Urinary bladder (tissue), 4 donors: ENCODE data around the gene WDR5B. TPM values are rescaled to one million over a fixed set of nuclear protein-coding genes. Genes with fewer than 3 reads are reported as not detected.

Experiments used
- DNase-seq: peaks from one replicate; pipeline ENCODE4 v3.0.0-alpha.2; 2015; ENCODE audit errors: extremely low spot score
- H3K27ac ChIP-seq: one replicate; pipeline ENCODE4 v1.5.1; 2013; ENCODE audit warnings: low read depth, mild to moderate bottlenecking, moderate library complexity
- H3K36me3 ChIP-seq: one replicate; pipeline ENCODE4 v1.6.1; 2013; ENCODE audit warnings: mild to moderate bottlenecking, moderate library complexity; ENCODE audit not compliant: insufficient read depth
- H3K4me1 ChIP-seq: one replicate; pipeline ENCODE4 v1.6.1; 2013; ENCODE audit warnings: mild to moderate bottlenecking, moderate library complexity; ENCODE audit not compliant: insufficient read depth
- H3K4me3 ChIP-seq: one replicate; pipeline ENCODE4 v1.5.1; 2013; ENCODE audit warnings: low read depth, low read length
- WGBS: extraction: QIAGEN DNeasy Blood & Tissue Kit; methylation state at CpG from one replicate; pipeline ENCODE4 v1.1.7; 2013; 5-methylcytosine and 5-hydroxymethylcytosine counted together
- polyA plus RNA-seq: library from polyadenylated mRNA; stranded (reverse); fragments of 200-250 nt; gene quantifications from one replicate; pipeline ENCODE4 v1.2.3, GENCODE V29; 2013
- total RNA-seq: library from RNA; depleted of rRNA; stranded (reverse); fragments of >200 nt; gene quantifications from one replicate; pipeline ENCODE4 v1.2.3, GENCODE V29; 2014
- donor health status: healthy with polysubstance abuse.
- donor health status: healthy.

Gene WDR5B
- total and polyA plus RNA-seq, 2 donors = 2.9 to 8.1 TPM

DNA sequence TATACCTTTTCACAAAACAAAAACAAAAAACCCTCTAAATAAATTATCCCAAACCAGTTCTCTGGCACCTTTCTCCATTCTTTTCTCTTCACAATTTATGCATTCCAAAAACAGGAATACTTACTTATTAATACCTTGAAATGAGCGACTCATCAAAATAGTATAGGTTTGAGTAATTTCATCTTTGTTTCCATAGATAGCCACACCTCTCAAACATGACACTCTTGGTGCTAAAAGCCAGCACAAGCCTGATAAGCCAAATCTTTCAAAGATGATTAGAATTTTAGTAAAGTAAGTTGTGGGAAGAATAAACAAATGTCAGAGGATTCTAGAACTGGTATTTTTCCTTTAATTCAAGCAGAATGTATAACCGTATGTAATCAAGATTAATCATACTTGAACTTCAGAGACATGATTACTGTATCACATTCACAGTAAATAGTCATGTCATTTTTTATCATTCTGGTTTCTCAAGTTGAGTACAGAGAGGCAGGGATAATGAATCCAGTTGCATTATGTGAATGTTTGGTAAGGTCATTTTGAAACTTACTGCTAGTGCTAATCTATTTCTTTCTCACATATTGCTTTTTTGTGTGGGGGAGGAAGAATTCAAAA is 12.1 kb upstream of the WDR5B start:
- Histone ChIP-seq H3K36me3 (no peaks in the 10 kb centered on the region), H3K4me1 (no peaks in the 10 kb centered on the region), H3K27ac (no peak overlapping the region), H3K4me3 (no peak overlapping the region)
- no peak for DNase-seq
- 85% methylated on average over 2 of the region's 2 CpGs for WGBS

DNA sequence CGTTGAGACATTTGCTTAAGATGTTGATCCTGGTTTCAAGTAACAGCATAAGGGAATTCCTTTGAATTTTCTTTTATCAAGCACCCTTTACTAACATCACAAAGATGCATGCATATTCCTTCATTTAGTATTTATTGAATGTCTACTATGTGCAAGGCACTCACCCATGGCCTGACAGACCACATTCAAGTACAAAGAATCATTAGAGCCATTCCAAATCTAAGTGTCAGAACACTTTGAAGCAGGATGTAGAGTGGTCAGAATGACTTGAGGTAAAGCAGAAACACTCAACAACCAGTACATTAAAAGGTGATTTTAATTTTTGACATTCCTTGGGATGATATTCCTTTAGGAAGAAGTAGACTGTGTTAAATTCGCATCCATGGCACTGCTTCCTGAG is 6.0 kb upstream of the WDR5B start:
- Histone ChIP-seq H3K4me1 (peaks cover 2% of the 10 kb centered on the region), H3K36me3 (no peaks in the 10 kb centered on the region), H3K27ac (no peak overlapping the region), H3K4me3 (no peak overlapping the region)
- WGBS = 86% methylated on average over 2 of the region's 2 CpGs
- no peak for DNase-seq

DNA sequence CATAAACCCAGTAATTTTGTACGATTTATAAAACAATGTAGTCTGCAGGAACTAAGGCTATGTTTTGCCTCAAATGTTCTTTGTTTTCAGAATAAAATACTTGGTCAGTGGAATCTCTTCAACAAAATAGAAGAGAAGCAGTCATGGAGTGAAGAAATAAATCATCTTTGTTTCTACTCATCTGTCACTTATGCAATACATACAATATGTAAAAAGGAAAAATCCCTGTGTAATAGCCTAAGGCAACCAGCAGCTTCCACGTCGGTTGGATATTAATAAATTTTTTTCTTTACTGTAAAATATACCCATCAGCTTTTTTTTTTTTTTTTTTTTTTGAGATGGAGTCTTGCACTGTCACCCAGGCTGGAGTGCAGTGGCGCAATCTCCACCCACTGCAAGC is 5.2 kb upstream of the WDR5B start:
- DNase-seq = no peak
- Histone ChIP-seq H3K27ac (no peak overlapping the region), H3K4me1 (peaks cover 2% of the 10 kb centered on the region), H3K36me3 (no peaks in the 10 kb centered on the region), H3K4me3 (no peak overlapping the region)
- 91% methylated on average over 4 of the region's 4 CpGs for WGBS

DNA sequence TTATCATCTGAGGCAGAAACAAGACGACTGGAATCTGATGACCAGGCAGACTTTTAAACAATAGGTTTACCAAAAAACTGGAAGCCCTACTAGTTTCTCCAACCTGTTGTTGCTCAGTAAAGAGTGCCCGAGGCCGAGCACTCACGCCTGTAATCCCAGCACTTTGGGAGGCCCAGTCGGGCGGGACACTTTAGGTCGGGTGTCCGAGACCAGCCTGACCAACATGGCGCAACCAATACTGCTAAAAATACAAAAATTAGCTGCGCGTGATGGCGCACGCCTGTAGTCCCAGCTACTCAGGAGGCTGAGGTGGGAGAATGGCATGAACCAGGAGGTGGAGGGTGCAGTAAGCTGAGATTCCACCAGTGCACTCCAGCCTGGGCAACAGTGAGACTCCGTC is 1.1 kb upstream of the WDR5B start:
- 52% methylated on average over 14 of the region's 14 CpGs for WGBS
- Histone ChIP-seq H3K4me1 (peaks cover 2% of the 10 kb centered on the region), H3K4me3 (peak overlapping the region; percentile 58), H3K36me3 (no peaks in the 10 kb centered on the region), H3K27ac (no peak overlapping the region)
- no peak for DNase-seq

DNA sequence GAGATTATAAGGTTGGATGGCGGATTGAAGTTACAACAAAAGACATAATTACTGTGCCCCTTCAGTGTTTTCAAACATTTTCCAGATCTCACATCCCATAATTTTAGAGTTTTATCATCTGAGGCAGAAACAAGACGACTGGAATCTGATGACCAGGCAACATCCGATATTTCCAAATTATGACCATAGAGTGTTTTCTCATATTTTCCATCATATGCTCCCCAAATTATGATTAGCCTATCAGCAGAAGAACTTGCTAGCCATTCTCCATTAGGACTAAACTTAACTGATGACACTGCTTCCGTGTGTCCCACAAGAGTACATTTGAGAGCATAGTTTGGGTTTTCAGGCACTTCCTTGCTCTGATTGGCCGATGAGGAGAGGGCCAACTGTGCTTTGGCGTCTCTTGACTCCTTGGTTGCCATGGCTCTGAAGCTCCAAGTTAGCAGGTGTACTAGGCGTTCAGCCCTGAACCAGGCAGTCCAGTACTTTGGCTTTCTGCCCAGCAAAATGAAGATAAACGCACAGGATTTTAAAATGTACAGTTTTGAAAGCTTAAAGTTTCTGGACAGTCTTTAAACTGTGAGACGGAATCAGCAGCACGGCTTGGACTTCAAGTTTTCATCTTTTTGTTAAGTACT is 638 bp downstream of the WDR5B start:
- Histone ChIP-seq H3K4me3 (peak overlapping the region; percentile 64), H3K36me3 (no peaks in the 10 kb centered on the region), H3K27ac (peak overlapping the region; percentile 63), H3K4me1 (peaks cover 2% of the 10 kb centered on the region)
- 20% methylated on average over 10 of the region's 10 CpGs for WGBS
- peak; percentile 17 for DNase-seq

DNA sequence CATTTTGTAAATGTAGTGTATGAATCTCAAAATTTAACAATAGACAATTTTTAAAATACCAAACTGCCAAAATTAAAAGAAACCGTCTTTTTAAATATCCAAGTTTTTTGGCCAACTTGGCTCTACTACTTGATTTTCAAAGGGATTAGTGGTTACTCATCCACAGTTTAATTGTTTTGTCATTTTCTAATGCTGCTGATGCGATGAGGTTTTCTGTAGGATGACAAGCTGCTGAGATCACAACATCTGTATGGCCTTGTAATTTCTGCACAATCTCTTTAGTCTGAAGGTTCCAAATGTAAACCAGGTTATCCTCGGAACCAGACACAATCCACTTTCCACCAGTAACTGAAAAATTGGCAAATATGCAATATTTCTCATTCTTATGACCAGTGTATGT is 1.5 kb downstream of the WDR5B start:
- no peak for DNase-seq
- no peak overlapping the region for H3K27ac ChIP-seq
- 75% methylated on average over 3 of the region's 3 CpGs for WGBS
- peaks cover 2% of the 10 kb centered on the region for H3K4me1 ChIP-seq
- H3K36me3 ChIP-seq = peaks cover 3% of the 10 kb centered on the region
- H3K4me3 ChIP-seq = no peak overlapping the region

DNA sequence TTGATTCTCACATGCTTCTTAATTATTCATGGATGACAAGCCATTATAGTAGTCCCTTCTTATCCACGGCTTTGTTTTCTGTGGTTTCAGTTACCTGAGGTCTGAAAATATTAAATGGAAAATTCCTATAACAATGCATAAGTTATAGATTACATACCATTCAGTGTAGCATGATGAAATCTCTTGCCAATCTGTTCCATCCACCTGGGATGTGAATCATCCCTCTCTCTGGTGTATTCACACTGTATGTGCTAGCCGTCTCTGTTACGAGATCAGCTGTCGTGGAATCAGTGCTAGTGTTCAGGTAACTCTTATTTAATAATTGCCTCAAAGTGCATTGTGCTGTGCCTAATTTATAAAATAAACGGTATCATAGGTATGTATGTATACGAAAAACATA is 5.2 kb downstream of the WDR5B start:
- no peak overlapping the region for H3K4me3 ChIP-seq
- no peaks in the 10 kb centered on the region for H3K4me1 ChIP-seq
- H3K36me3 ChIP-seq = peaks cover 5% of the 10 kb centered on the region
- 91% methylated on average over 6 of the region's 6 CpGs for WGBS
- no peak for DNase-seq
- H3K27ac ChIP-seq = no peak overlapping the region

DNA sequence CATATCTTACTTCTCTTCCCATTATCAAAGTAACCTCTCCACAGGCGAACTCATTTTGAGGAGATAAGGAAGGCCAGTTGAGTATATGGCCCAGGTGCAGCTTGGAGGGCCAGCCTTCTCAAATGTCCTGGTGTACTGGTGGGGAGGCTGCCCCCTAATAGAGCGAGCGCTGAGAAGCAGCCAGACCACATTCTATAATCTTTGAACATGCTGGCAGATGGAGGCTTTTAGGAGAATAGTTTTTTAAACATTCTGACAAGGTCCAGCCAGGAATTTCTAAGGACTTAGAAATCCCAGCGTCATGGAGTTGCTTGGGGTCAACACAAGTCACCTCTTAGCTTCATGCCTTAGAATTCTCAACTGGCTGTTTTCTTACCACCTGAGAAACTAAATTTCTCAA is 5.8 kb downstream of the WDR5B start:
- WGBS = 80% methylated on average over 4 of the region's 4 CpGs
- no peak for DNase-seq
- Histone ChIP-seq H3K36me3 (peaks cover 5% of the 10 kb centered on the region), H3K27ac (no peak overlapping the region), H3K4me3 (no peak overlapping the region), H3K4me1 (no peaks in the 10 kb centered on the region)

DNA sequence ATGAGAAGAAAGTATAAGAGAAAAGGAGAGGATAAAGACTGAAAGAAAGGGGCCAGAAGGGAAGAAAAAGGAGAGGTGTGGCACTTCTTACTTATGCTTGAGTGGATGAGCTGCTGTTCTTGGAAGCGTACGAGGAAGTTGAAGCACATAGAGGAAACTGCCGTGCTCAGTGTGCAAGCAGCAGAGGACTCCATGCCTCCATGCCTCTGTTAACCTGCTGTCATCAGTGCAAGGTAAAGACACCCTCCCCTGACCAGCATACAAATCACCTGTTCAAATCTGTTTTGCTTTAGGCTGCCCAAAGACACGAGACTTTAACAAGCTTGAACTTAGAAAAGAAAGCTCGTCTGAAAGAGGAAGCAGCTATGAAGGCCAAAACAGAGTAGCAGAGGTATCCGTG is 6.4 kb downstream of the WDR5B start:
- peaks cover 5% of the 10 kb centered on the region for H3K36me3 ChIP-seq
- no peak overlapping the region for H3K27ac ChIP-seq
- H3K4me1 ChIP-seq = no peaks in the 10 kb centered on the region
- DNase-seq = no peak
- H3K4me3 ChIP-seq = no peak overlapping the region
- WGBS = 80% methylated on average over 6 of the region's 6 CpGs

DNA sequence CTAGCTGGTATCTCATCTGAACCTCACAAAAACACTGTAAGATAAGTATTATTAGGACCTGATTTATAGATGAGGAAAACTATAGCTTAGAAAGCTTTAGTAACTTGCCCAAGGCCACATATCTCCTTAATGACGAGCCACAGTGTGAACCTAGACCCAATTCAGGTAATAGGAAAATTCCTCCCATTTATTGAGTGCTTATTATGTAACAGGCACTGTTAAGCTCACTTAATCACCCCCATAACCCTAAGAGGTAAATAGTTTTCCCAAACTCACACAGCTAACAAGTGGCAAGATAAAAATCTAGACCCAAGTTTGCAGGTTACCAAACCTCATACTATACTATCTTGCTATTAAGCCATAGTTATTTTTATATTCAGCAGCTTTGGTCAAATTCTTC is 7.9 kb downstream of the WDR5B start:
- Histone ChIP-seq H3K4me1 (no peaks in the 10 kb centered on the region), H3K4me3 (no peak overlapping the region), H3K27ac (no peak overlapping the region), H3K36me3 (peaks cover 8% of the 10 kb centered on the region)
- DNase-seq = no peak
- 93% methylated on average over 1 of the region's 1 CpG for whole genome bisulfite sequencing

DNA sequence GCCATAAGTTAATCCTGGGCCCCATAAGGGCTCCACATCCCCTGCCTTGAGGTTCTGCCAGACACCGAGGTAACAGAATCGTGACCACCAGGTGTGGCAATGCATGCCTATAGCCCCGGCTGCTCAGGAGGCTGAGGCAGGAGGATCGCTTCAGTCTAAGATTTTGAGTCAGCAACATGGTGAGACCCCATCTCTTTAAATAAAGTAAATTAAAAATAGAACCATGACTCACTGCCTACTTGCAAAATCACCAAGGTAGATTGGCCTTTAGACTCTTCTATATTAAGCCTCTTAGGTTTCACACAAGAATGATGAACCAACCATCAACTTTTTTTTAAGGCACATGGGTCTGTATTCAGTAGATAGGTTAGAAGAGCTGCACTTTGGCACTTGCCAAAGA is 9.7 kb downstream of the WDR5B start:
- DNase-seq = no peak

DNA sequence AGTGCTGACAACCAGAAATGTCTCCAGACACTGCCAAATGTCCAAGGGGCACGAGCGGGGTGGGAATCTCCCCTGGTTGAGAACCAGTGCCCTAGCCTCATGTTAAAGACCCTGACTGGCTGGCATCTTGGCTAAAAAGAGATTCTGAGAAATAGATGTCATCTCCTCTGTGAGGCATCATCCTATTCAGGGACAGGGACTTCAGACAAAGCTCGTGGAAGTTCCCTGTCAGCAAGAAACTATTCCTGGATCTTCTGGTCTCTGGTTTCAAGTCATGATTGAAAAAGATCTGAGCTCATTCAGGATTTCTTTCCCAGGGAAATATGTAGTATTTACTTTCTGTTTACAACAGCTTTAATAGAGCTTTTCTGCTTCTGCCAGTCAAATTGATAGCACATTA is 10.8 kb downstream of the WDR5B start:
- no peak overlapping the region for H3K27ac ChIP-seq

More for the DNA sequence above, 9.7 kb downstream of the WDR5B start:
- no peaks in the 10 kb centered on the region for H3K4me1 ChIP-seq
- H3K27ac ChIP-seq = no peak overlapping the region
- 96% methylated on average over 4 of the region's 4 CpGs for WGBS
- H3K4me3 ChIP-seq = no peak overlapping the region
- H3K36me3 ChIP-seq = peaks cover 8% of the 10 kb centered on the region

DNA sequence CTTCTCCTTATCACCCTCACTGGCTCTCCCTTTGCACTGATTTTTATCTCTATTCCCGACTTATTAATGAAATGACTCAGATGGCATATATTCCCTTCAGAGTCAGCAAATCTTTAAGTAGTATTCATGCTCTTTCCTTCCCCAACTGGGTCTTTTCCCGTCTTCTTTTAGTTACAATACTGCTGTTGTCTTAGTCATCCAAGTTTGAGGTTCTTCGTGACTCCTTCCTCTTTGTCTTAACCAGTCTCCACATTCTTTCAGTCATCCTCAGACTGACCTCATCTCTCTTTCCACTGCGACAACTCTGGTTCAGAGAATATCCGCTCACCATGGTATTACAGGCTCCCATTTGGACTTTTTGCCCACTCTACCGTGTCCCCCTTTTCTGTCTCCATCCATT is 12.4 kb downstream of the WDR5B start:
- 66% methylated on average over 6 of the region's 6 CpGs for WGBS
- no peaks in the 10 kb centered on the region for H3K4me1 ChIP-seq

More for the DNA sequence above, 10.8 kb downstream of the WDR5B start:
- 63% methylated on average over 3 of the region's 3 CpGs for WGBS
- Histone ChIP-seq H3K4me1 (no peaks in the 10 kb centered on the region), H3K4me3 (no peak overlapping the region), H3K36me3 (peaks cover 6% of the 10 kb centered on the region)
- DNase-seq = no peak

DNA sequence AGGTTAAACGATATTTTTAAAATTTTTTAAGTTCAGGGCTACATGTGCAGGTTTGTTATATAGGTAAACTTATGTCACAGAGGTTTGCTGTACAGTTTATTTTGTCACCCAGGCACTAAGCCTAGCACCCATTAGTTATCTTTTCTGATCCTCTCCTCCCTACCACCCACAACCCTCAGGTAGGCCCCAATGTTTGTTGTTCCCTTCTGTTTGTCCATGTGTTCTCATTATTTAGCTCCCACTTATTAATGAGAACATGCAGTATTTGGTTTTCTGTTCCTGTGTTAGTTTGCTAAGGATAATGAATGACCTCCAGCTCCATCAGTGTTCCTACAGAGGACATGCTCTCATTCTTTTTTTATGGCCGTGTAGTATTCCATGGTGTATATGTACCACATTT is 16.9 kb downstream of the WDR5B start:
- H3K27ac ChIP-seq = no peak overlapping the region
- no peak overlapping the region for H3K4me3 ChIP-seq
- WGBS = 94% methylated on average over 2 of the region's 2 CpGs
- H3K4me1 ChIP-seq = no peaks in the 10 kb centered on the region
- H3K36me3 ChIP-seq = peaks cover 5% of the 10 kb centered on the region
- DNase-seq = no peak

More for the DNA sequence above, 12.4 kb downstream of the WDR5B start:
- H3K27ac ChIP-seq = no peak overlapping the region
- peaks cover 5% of the 10 kb centered on the region for H3K36me3 ChIP-seq
- H3K4me3 ChIP-seq = no peak overlapping the region
- DNase-seq = no peak
